ENCODE data around the gene UFM1. TPM values are rescaled to one million over a fixed set of nuclear protein-coding genes. Genes with fewer than 3 reads are reported as not detected.
"Not testable (repeated sequence)": the region's sequence is repeated elsewhere in the genome, so short reads cannot be mapped to it uniquely, and the experiment has no call there.

Gene UFM1
- polyA plus RNA-seq, 1 donor from 2014 or later = 158 TPM

DNA sequence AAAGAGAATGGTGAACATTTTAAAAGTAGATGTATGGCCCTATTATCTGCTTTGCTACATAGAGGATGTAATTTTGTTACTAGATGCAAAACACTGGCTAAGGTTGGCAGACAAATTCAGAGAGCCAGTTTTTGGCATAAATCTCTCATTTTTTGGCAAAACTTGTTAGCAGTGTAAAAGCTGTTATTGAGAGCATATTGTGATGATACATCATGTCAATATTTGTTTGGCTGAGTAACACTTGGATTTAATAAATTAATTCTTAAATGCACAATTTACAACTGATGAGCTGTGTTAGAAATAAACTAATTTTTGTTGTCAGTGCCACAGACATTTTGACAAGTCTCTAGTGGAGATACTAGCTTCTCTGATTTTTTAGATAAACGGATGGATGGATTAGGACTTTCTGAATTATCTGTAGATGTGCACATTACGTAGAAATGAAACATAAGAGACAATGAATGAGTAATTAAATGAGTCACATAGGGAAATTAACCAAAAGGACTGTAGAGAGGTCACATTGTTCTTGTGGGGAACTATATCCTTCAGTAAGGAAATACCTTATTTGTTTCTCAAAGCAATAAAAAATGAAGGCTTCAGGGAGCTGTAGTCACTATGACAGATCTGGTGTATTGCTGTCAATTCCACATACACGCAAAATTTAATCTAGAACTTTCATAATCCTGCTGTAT lies 17.4 kb downstream of the UFM1 start:
- H3F3A ChIP-seq (ENCODE audit: insufficient read depth, low read length, poor library complexity, severe bottlenecking) = no peaks in the 10 kb centered on the region
- H3K9me2 ChIP-seq (ENCODE audit: insufficient read depth, low read length) = no peaks in the 10 kb centered on the region
- no peaks in the 10 kb centered on the region for H3K36me3 ChIP-seq (ENCODE audit: insufficient read depth, low read length)
- no peaks in the 10 kb centered on the region for H3K27me3 ChIP-seq (ENCODE audit: insufficient read depth, low read depth, low read length)
- H3K79me2 ChIP-seq (replicated peaks; ENCODE audit: insufficient read depth, low read length) = no peaks in the 10 kb centered on the region
- H4K20me1 ChIP-seq (ENCODE audit: insufficient read depth) = no peaks in the 10 kb centered on the region
- H3K27ac ChIP-seq (ENCODE audit: low read length) = no peak overlapping the region
- H2AFZ ChIP-seq (ENCODE audit: low read depth, low read length) = no peak overlapping the region
- H3K4me2 ChIP-seq (ENCODE audit: low read length) = no peak overlapping the region
- H3K9ac ChIP-seq (ENCODE audit: low read length) = no peak overlapping the region
- TF ChIP-seq POLR2AphosphoS5 (IDR thresholded peaks at IDR 0.05) (no peak), CTCF (IDR thresholded peaks at IDR 0.05; ENCODE audit: poor library complexity, severe bottlenecking) (no peak), RAD21 (conservative IDR thresholded peaks at IDR 0.05) (no peak), SMC3 (conservative IDR thresholded peaks at IDR 0.05; ENCODE audit: poor library complexity) (no peak), EZH2 (IDR thresholded peaks at IDR 0.05; ENCODE audit: borderline replicate concordance, insufficient read depth, low read length, poor library complexity, severe bottlenecking) (no peak), EP300 (conservative IDR thresholded peaks at IDR 0.05; ENCODE audit: poor library complexity, severe bottlenecking) (no peak), MXI1 (conservative IDR thresholded peaks at IDR 0.05; ENCODE audit: poor library complexity, severe bottlenecking) (no peak), TAF1 (IDR thresholded peaks at IDR 0.05; ENCODE audit: low read depth) (no peak), REST (IDR thresholded peaks at IDR 0.05; ENCODE audit: borderline replicate concordance) (no peak)
- no peaks in the 10 kb centered on the region for H3K9me3 ChIP-seq (ENCODE audit: low read length)
- H3K4me3 ChIP-seq (ENCODE audit: low read length) = no peak overlapping the region

GRCh38 chr13:38369058-38369457 lies 19.4 kb downstream of the UFM1 start:
- H3K4me3 ChIP-seq (ENCODE audit: low read length) = no peak overlapping the region

DNA sequence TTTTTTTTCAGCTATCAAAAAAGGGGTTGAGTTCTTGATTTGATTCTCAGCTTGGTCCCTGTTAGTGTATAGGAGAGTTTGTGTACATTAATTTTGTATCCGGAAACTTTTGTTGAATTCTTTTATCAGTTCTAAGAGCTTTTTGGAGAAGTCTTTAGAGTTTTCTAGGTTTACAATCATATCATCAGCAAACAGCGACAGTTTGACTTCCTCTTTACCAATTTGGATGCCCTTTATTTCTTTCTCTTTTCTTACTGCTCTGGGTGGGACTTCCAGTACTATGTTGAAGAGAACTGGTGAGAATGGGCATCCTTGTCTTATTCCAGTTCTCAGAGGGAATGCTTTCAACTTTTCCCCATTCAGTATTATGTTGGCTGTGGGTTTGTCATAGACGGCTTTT lies 20.4 kb downstream of the UFM1 start:
- H3K36me3 ChIP-seq (ENCODE audit: insufficient read depth, low read length) = not testable (repeated sequence)

More at GRCh38 chr13:38369058-38369457, 19.4 kb downstream of the UFM1 start:
- no peak for TF ChIP-seq EP300 (conservative IDR thresholded peaks at IDR 0.05; ENCODE audit: poor library complexity, severe bottlenecking)
- no peak for TF ChIP-seq EZH2 (IDR thresholded peaks at IDR 0.05; ENCODE audit: borderline replicate concordance, insufficient read depth, low read length, poor library complexity, severe bottlenecking)
- TF ChIP-seq REST (IDR thresholded peaks at IDR 0.05; ENCODE audit: borderline replicate concordance) = no peak
- TF ChIP-seq RAD21 (conservative IDR thresholded peaks at IDR 0.05) = no peak
- TF ChIP-seq SMC3 (conservative IDR thresholded peaks at IDR 0.05; ENCODE audit: poor library complexity) = no peak
- no peak overlapping the region for H2AFZ ChIP-seq (ENCODE audit: low read depth, low read length)
- H3K27me3 ChIP-seq (ENCODE audit: insufficient read depth, low read depth, low read length) = no peaks in the 10 kb centered on the region
- no peaks in the 10 kb centered on the region for H3F3A ChIP-seq (ENCODE audit: insufficient read depth, low read length, poor library complexity, severe bottlenecking)
- H3K9me2 ChIP-seq (ENCODE audit: insufficient read depth, low read length) = no peaks in the 10 kb centered on the region
- H3K27ac ChIP-seq (ENCODE audit: low read length) = no peak overlapping the region
- no peaks in the 10 kb centered on the region for H3K9me3 ChIP-seq (ENCODE audit: low read length)
- H3K9ac ChIP-seq (ENCODE audit: low read length) = no peak overlapping the region
- no peaks in the 10 kb centered on the region for H4K20me1 ChIP-seq (ENCODE audit: insufficient read depth)
- H3K36me3 ChIP-seq (ENCODE audit: insufficient read depth, low read length) = no peaks in the 10 kb centered on the region
- H3K79me2 ChIP-seq (replicated peaks; ENCODE audit: insufficient read depth, low read length) = no peaks in the 10 kb centered on the region
- H3K4me2 ChIP-seq (ENCODE audit: low read length) = no peak overlapping the region

More for the DNA sequence above, 20.4 kb downstream of the UFM1 start:
- not testable (repeated sequence) for H4K20me1 ChIP-seq (ENCODE audit: insufficient read depth); H2AFZ ChIP-seq (ENCODE audit: low read depth, low read length); H3K27ac ChIP-seq (ENCODE audit: low read length); H3K4me3 ChIP-seq (ENCODE audit: low read length); H3K9me3 ChIP-seq (ENCODE audit: low read length); H3K4me2 ChIP-seq (ENCODE audit: low read length); H3F3A ChIP-seq (ENCODE audit: insufficient read depth, low read length, poor library complexity, severe bottlenecking); H3K79me2 ChIP-seq (replicated peaks; ENCODE audit: insufficient read depth, low read length); H3K9me2 ChIP-seq (ENCODE audit: insufficient read depth, low read length); H3K27me3 ChIP-seq (ENCODE audit: insufficient read depth, low read depth, low read length); H3K9ac ChIP-seq (ENCODE audit: low read length)
